Muscle of leg (tissue), 11 donors: ENCODE results near the gene RASGRF1. TPM values are rescaled to one million over a fixed set of nuclear protein-coding genes. Genes with fewer than 3 reads are reported as not detected.
"Not testable (repeated sequence)": the region's sequence is repeated elsewhere in the genome, so short reads cannot be mapped to it uniquely, and the experiment has no call there.

Experiments
- DNase-seq: peaks from one replicate; pipeline ENCODE4 v3.0.0; 2013
- H3K27ac ChIP-seq: one replicate; pipeline ENCODE4 v1.5.1; 2013; ENCODE audit warnings: mild to moderate bottlenecking, low read length, control low read depth
- H3K27me3 ChIP-seq: one replicate; pipeline ENCODE4 v1.6.1; 2013; ENCODE audit warnings: low read length; ENCODE audit not compliant: control insufficient read depth, insufficient read depth
- H3K36me3 ChIP-seq: one replicate; pipeline ENCODE4 v1.6.1; 2013; ENCODE audit warnings: low read length; ENCODE audit not compliant: control insufficient read depth, insufficient read depth
- H3K4me1 ChIP-seq: one replicate; pipeline ENCODE4 v1.6.1; 2013; ENCODE audit warnings: low read length; ENCODE audit not compliant: control insufficient read depth, insufficient read depth
- H3K4me3 ChIP-seq: one replicate; pipeline ENCODE4 v1.5.1; 2013; ENCODE audit warnings: low read length, control low read depth
- H3K9me3 ChIP-seq: replicated peaks from 2 replicates; pipeline ENCODE4 v1.6.1; 2013; ENCODE audit warnings: low read depth, low read length; ENCODE audit not compliant: control insufficient read depth
- WGBS: methylation state at CpG from one replicate; pipeline ENCODE4 v1.1.5; 2013; ENCODE audit warnings: missing lambda C conversion rate; ENCODE audit not compliant: insufficient coverage; 5-methylcytosine and 5-hydroxymethylcytosine counted together
- polyA plus RNA-seq, 8 donors: library from polyadenylated mRNA; unstranded; fragments of 120-200 nt; gene quantifications; one replicate each; pipeline versions ENCODE4 v1.2.1 to v1.2.3, GENCODE V29; 2013; ENCODE audit warnings: inconsistent platforms in 1 of 8, low replicate concordance in 1 of 8; ENCODE audit not compliant: insufficient read length in 8 of 8, insufficient read depth in 1 of 8
- total RNA-seq: library from RNA; stranded (reverse); fragments of 120-200 nt; gene quantifications from one replicate; pipeline ENCODE4 v1.2.4, GENCODE V29; 2013

The RASGRF1 gene
- total and polyA plus RNA-seq, 9 donors: 0.08 to 0.93 (median 0.16) TPM

DNA sequence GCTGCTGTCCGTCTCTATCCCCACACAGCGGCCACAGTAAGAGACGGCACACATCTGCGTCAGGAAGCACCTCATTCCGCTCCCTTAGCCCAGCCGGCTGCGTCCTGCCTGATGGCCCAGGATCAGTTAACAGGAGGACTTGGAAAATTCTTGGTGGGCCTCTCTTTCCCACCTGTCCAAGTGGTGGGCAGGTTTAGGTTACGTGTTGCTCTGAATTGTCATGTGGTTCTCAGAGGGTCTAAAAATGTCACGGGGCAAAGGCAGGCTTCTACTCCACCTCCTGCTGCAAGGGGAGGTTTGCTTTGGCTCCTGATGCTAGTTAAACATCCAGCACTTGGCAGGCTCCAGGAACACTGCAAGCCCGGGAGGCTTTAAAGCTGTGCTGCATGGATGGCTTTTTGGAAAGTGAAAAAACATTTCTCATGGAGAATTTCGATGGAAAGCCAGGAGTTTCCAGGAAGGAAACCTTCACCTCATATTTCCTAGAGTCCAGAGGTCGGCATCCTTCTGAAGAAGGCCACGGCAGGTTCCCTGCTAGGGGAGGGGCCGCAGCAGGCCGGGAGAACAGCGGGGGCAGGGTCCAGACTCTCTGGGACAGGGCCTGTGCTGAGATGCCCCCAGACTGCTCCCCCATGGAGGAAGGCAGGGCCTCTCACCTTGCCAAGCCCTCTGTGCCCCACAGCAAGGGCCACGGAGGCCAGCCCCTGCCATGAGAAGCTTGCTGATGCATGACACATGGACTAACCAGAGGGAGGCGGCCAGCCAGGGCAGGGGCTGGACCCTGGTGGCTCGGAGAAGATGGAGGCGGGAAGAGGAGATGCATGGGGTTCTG, 156.5 kb downstream of the RASGRF1 start:
- peak overlapping the region; percentile 70 for H3K27ac ChIP-seq
- 26% methylated on average over 10 of the region's 20 CpGs for WGBS

DNA sequence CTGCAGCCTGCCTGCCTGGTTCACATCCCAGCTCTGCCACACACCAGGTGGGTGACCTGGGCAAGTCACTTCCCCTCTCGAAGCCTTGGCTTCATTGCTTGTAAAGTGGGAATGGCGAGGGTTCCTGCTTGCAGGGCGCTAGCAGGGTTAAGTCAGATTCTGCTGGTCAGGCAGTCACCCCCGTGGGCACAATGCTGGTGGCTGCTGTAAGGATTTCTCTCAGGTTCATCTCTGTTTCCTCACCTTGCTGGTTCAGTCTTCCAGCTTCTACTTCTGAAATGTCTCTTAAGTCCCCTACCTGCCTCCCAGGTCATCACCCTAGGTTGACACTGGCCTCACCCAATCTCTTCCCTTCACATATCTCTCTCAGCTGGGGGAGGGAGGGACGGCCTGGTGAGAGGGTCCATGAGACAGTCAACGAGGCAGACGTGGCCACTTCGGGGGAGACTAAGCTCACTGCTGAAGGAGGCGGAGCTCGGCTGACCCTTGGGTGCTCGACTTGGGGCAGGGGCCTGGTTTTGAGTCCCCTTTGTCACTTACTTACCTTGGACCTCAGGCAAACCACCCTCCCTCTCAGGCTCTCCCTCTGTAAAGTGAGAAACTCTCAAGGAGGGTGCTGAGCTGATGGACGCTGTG, 157.3 kb downstream of the RASGRF1 start:
- Histone ChIP-seq H3K27ac (peak overlapping the region; percentile 70), H3K4me1 (peaks cover 46% of the 10 kb centered on the region), H3K27me3 (peaks cover 6% of the 10 kb centered on the region), H3K9me3 (no peaks in the 10 kb centered on the region), H3K36me3 (no peaks in the 10 kb centered on the region), H3K4me3 (no peak overlapping the region)
- DNase-seq: no peak
- WGBS: 77% methylated on average over 3 of the region's 12 CpGs

More for the DNA sequence above, 156.5 kb downstream of the RASGRF1 start:
- peak; percentile 97 for DNase-seq
- Histone ChIP-seq H3K9me3 (no peaks in the 10 kb centered on the region), H3K36me3 (no peaks in the 10 kb centered on the region), H3K4me3 (no peak overlapping the region), H3K4me1 (peaks cover 46% of the 10 kb centered on the region), H3K27me3 (peaks cover 6% of the 10 kb centered on the region)

DNA sequence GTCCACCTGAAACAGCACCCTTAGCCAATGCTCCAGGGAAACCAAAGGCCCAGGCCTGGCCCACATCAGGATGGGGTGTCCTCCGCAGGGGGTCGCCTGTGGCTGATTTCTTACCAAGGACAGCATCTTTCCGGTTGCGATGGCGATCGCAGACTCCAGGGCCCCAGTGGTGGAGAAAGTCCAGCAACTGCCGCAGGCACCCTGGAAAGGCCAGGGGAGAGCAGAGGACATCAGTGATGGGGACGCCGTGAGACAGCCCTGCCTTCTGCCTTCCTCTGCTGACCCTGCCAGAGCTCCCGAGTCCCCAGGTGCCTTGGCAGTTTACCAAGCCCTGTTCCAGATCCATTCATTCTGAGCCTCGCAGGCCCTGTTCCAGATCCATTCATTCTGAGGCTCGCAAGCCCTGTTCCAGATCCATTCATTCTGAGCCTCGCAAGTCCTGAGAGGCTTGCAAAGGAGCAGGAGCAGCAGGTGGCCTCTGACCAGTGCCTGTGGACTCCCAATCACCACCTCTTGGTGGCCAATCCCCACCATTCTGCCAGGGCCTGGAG, 158.2 kb downstream of the RASGRF1 start:
- no peak for DNase-seq
- H3K27me3 ChIP-seq: peaks cover 6% of the 10 kb centered on the region
- H3K4me3 ChIP-seq: no peak overlapping the region
- no peaks in the 10 kb centered on the region for H3K9me3 ChIP-seq
- peaks cover 5% of the 10 kb centered on the region for H3K36me3 ChIP-seq
- 56% methylated on average over 13 of the region's 13 CpGs for WGBS
- H3K27ac ChIP-seq: no peak overlapping the region
- H3K4me1 ChIP-seq: peaks cover 43% of the 10 kb centered on the region

DNA sequence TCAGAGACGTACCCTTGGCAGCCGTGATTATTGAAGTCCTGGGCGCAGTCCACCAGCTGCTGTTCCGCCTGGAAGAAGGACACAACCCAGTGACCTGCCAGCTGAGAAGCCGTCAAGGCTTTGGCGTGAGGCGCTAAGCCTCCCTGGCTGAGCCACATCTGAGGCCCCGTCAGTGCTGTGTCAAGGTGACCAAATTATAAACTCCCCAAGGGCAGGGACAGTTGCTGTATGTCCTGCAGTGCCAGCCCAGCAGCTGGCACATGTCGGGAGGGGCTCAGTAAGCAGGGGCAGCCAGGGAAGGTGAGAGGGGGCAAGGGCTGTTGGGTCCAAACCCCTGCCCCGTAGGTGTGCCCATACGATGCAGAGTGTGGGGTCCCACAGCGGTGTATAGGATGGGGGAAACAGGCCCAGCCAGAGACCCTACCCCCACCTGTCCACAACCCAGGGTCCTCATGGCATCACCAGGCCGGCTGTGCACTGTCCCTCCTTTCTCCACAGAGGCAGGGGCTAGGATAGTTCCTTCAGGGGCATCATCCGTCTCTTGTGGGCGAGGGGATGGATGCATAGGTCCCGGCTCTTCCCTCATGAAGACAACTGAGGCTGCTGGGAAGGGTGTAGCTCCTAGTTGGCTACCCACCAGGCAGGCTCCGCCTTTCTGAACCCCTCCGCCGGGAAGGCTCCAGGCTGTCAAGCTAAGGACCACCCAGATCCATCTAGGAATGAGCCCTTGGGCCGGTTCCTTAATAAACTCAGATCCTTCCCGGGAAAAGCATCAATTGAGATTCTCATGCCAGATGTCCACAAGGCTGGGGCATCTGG, 158.9 kb downstream of the RASGRF1 start:
- peaks cover 12% of the 10 kb centered on the region for H3K36me3 ChIP-seq
- no peak for DNase-seq
- H3K9me3 ChIP-seq: no peaks in the 10 kb centered on the region

DNA sequence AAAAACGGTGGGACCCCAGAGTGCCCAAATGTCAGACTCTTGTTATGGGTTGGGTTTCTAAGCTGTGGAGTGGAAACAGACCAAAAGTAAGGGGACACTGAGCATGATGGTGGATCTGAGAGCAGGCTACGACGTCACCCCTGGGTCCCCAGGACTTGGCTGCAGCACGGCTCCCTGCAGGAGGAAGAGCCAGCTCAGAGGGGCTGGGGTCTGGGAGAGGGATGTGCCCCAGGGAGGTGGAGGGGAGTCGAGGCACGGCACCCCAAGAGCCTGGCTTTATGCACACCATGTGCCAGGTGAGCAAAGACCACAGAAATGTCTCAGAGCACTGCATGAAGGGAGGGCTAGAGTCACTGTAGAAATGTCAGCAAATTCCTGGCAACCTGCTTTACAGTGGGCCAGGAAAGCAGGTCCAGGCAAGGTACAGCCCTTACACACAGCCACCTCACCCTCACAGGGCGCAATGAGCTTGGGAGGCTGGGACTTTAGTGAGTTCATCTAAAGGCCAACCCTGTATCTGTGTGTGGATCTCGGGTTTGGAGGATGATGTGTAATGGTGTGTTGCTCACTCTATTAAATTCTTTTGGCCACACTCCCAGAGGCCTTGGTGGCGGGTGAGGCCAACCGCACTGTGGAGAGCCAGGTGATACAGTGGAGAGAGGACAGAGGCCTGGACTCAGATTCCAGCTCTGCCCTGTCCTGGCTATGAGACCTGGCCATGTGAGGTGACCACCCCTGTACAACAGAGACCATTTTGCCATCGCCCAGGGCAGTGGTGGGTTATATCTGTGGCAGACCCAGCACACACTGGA, 159.8 kb downstream of the RASGRF1 start:
- Histone ChIP-seq H3K9me3 (no peaks in the 10 kb centered on the region), H3K4me1 (peaks cover 38% of the 10 kb centered on the region), H3K36me3 (peaks cover 20% of the 10 kb centered on the region), H3K4me3 (no peak overlapping the region), H3K27ac (no peak overlapping the region), H3K27me3 (peaks cover 6% of the 10 kb centered on the region)
- peak; percentile 86 for DNase-seq
- 85% methylated on average over 5 of the region's 11 CpGs for WGBS

More for the DNA sequence above, 158.9 kb downstream of the RASGRF1 start:
- Histone ChIP-seq H3K4me3 (no peak overlapping the region), H3K27ac (no peak overlapping the region), H3K4me1 (peaks cover 38% of the 10 kb centered on the region), H3K27me3 (peaks cover 6% of the 10 kb centered on the region)
- WGBS: 55% methylated on average over 13 of the region's 21 CpGs

DNA sequence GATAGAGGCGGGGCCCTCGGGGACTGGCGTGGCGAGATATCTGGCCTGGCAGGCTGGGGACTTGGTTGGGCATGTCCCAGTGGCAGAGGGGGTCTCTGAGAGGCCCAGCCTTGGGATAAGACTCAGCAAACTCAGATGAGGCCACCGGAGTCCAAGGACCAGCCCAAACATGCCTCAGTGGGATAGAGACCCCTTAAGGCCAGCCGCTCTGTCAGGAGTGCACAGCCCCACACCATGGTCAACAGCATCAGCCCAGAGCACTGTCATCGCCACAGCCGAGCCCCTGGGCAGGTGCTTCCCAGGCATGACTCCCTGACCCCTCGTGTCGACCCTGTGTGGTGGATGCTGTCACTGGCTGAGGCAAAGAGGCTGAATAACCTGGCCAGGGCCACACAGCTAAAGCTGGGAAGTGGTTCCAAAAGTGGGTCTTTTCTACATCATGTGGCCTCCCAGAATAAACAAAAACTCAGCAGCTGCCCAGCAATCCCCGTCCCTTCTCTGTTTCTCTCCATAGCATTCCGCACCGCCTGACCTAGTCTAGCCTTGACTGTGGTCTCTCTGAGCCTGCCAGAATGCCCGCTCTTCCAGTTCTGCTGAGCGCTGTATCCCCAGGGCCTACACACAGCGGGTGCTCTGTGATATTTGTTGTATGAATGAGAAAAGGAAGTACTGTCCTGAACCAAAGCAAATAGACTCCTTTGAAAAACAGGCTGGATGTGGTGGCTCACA, 160.9 kb downstream of the RASGRF1 start:
- H3K36me3 ChIP-seq: peaks cover 25% of the 10 kb centered on the region
- 92% methylated on average over 9 of the region's 16 CpGs for WGBS
- no peaks in the 10 kb centered on the region for H3K9me3 ChIP-seq
- DNase-seq: no peak
- peaks cover 37% of the 10 kb centered on the region for H3K4me1 ChIP-seq
- H3K4me3 ChIP-seq: no peak overlapping the region
- no peak overlapping the region for H3K27ac ChIP-seq
- peaks cover 6% of the 10 kb centered on the region for H3K27me3 ChIP-seq

DNA sequence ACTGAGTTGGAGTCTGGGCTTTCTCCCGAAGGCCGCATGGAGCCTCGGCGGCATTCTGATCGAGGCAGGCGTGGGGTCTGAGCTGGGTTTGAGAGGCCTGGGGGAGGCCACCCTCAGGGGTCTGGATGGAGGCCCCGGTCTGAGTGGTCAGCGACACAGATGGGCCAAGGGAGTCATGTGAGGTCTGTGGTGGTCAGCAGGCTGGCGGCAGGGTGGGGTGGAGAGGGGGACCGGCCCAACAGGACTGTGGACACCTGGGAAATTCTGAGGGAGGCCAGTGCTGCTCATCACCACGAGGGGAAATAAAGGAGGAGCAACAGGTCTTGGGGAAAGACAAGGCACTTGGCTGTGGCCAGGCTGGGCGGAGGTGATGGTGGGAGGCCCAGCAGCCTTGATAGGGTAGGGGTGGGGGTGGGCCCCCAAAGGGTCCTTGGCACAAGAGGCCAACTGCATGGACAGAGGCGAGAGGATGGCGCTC, 161.9 kb downstream of the RASGRF1 start:
- peaks cover 2% of the 10 kb centered on the region for H3K27me3 ChIP-seq
- WGBS: 87% methylated on average over 14 of the region's 14 CpGs
- H3K27ac ChIP-seq: no peak overlapping the region
- peaks cover 27% of the 10 kb centered on the region for H3K4me1 ChIP-seq
- no peaks in the 10 kb centered on the region for H3K9me3 ChIP-seq
- H3K36me3 ChIP-seq: peaks cover 27% of the 10 kb centered on the region
- no peak overlapping the region for H3K4me3 ChIP-seq
- DNase-seq: no peak

DNA sequence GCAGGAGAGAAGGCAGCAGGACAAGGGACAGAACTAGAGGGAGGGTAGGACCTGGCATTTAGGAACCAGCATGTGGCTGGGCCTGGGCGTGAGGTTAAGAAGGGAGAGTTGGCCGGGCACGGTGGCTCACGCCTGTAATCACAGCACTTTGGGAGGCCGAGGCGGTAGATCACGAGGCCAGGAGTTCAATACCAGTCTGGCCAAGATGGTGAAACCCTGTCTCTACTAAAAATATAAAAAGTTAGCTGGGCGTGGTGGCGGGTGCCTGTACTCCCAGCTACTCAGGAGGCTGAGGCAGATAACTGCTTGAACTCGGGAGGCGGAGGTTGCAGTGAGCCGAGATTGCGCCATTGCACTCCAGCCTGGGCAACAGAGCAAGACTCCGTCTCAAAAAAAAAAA, 162.4 kb downstream of the RASGRF1 start:
- not testable (repeated sequence) for H3K4me3 ChIP-seq, H3K9me3 ChIP-seq, H3K27me3 ChIP-seq, DNase-seq, H3K27ac ChIP-seq
- H3K4me1 ChIP-seq: peaks cover 22% of the 10 kb centered on the region
- WGBS: 93% methylated on average over 11 of the region's 14 CpGs
- peaks cover 31% of the 10 kb centered on the region for H3K36me3 ChIP-seq
